Neural cell (in vitro differentiated cells): ENCODE measurements around the gene EXOC3L1. TPM values are rescaled to one million over a fixed set of nuclear protein-coding genes. Genes with fewer than 3 reads are reported as not detected.

ENCODE experiments used
- H2AFZ ChIP-seq: fragments of 200-600, 300-800 bp; sonication (generic), shearing (Covaris generic); 2 replicates; pipeline ENCODE4 v1.6.0; 2014; ENCODE audit warnings: low read depth, mild to moderate bottlenecking, antibody characterized with exemption, low read length, moderate library complexity
- H3F3A ChIP-seq: fragments of 200-600 bp; shearing (Covaris generic); 2 replicates; pipeline ENCODE4 v1.6.1; 2016; ENCODE audit warnings: mild to moderate bottlenecking, moderate library complexity, mixed read lengths, antibody characterized with exemption, low read length; ENCODE audit not compliant: insufficient read depth, poor library complexity, severe bottlenecking
- H3K27ac ChIP-seq: fragments of 200-600, 300-800 bp; sonication (generic), shearing (Covaris generic); 2 replicates; pipeline ENCODE4 v1.5.1; 2014; ENCODE audit warnings: mild to moderate bottlenecking, low read length, moderate library complexity
- H3K27me3 ChIP-seq: fragments of 300-800, 200-600 bp; sonication (generic), shearing (Covaris generic); 2 replicates; pipeline ENCODE4 v1.6.0; 2014; ENCODE audit warnings: mild to moderate bottlenecking, low read depth, low read length, moderate library complexity; ENCODE audit not compliant: insufficient read depth
- H3K36me3 ChIP-seq: fragments of 300-800, 200-600 bp; sonication (generic), shearing (Covaris generic); 2 replicates; pipeline ENCODE4 v1.5.1; 2014; ENCODE audit warnings: mild to moderate bottlenecking, antibody characterized with exemption, low read length, moderate library complexity; ENCODE audit not compliant: insufficient read depth
- H3K4me2 ChIP-seq: fragments of 300-800, 200-600 bp; sonication (generic), shearing (Covaris generic); 2 replicates; pipeline ENCODE4 v1.6.0; 2014; ENCODE audit warnings: mild to moderate bottlenecking, low read length
- H3K4me3 ChIP-seq: fragments of 300-800, 200-600 bp; sonication (generic), shearing (Covaris generic); 2 replicates; pipeline ENCODE4 v1.5.1; 2014; ENCODE audit warnings: mild to moderate bottlenecking, low read length, moderate library complexity
- H3K79me2 ChIP-seq: fragments of 200-600 bp; shearing (Covaris generic); replicated peaks from 2 replicates; pipeline ENCODE4 v1.6.0; 2014; ENCODE audit warnings: mild to moderate bottlenecking, low read length, moderate library complexity; ENCODE audit not compliant: insufficient read depth
- H3K9ac ChIP-seq: fragments of 300-800, 200-600 bp; sonication (generic), shearing (Covaris generic); 2 replicates; pipeline ENCODE4 v1.6.1; 2016; ENCODE audit warnings: mild to moderate bottlenecking, low read length, mixed read lengths
- H3K9me2 ChIP-seq: fragments of 200-600 bp; shearing (Covaris generic); 2 replicates; pipeline ENCODE4 v1.6.1; 2016; ENCODE audit warnings: mild to moderate bottlenecking, low read length, mixed read lengths; ENCODE audit not compliant: insufficient read depth
- H3K9me3 ChIP-seq: fragments of 200-600, 300-800 bp; sonication (generic), shearing (Covaris generic); 2 replicates; pipeline ENCODE4 v1.6.1; 2016; ENCODE audit warnings: mild to moderate bottlenecking, mixed run types, low read length, moderate library complexity, mixed read lengths
- H4K20me1 ChIP-seq: fragments of 200-600 bp; shearing (Covaris generic); 2 replicates; pipeline ENCODE4 v1.6.1; 2016; ENCODE audit warnings: mild to moderate bottlenecking, mixed run types; ENCODE audit not compliant: insufficient read depth
- CTCF ChIP-seq: fragments of 450-650 bp; IDR thresholded peaks from 2 replicates; pipeline ENCODE4 v1.5.1; 2014; ENCODE audit warnings: antibody characterized with exemption, mild to moderate bottlenecking, moderate library complexity; ENCODE audit not compliant: poor library complexity, severe bottlenecking
- EP300 ChIP-seq: fragments of 450-650 bp; conservative IDR thresholded peaks from 2 replicates; pipeline ENCODE4 v1.6.1; 2014; ENCODE audit warnings: antibody characterized with exemption, mild to moderate bottlenecking, moderate library complexity; ENCODE audit not compliant: poor library complexity, severe bottlenecking
- EZH2 ChIP-seq: fragments of 200-600, 300-800 bp; shearing (Covaris generic), sonication (generic); IDR thresholded peaks from 2 replicates; pipeline ENCODE4 v1.6.1; 2014; ENCODE audit warnings: antibody characterized with exemption, low read length, borderline replicate concordance, mild to moderate bottlenecking; ENCODE audit not compliant: insufficient read depth, poor library complexity, severe bottlenecking
- MXI1 ChIP-seq: fragments of 450-650 bp; conservative IDR thresholded peaks from 2 replicates; pipeline ENCODE4 v1.6.1; 2014; ENCODE audit warnings: antibody characterized with exemption, mild to moderate bottlenecking; ENCODE audit not compliant: poor library complexity, severe bottlenecking
- POLR2AphosphoS5 ChIP-seq: IDR thresholded peaks from 2 replicates; pipeline ENCODE4 v1.6.1; 2012
- RAD21 ChIP-seq: fragments of 450-650 bp; conservative IDR thresholded peaks from 2 replicates; pipeline ENCODE4 v1.6.1; 2014; ENCODE audit warnings: antibody characterized with exemption, mild to moderate bottlenecking, moderate library complexity
- REST ChIP-seq: IDR thresholded peaks from 2 replicates; pipeline ENCODE4 v1.6.1; 2012; ENCODE audit warnings: borderline replicate concordance
- SMC3 ChIP-seq: fragments of 450-650 bp; conservative IDR thresholded peaks from 2 replicates; pipeline ENCODE4 v1.6.1; 2014; ENCODE audit warnings: antibody characterized with exemption, mild to moderate bottlenecking, moderate library complexity; ENCODE audit not compliant: poor library complexity
- TAF1 ChIP-seq: IDR thresholded peaks from 2 replicates; pipeline ENCODE4 v1.6.1; 2012; ENCODE audit warnings: low read depth
- polyA plus RNA-seq: library from polyadenylated mRNA; depleted of rRNA; stranded (reverse); fragments of >200 nt; gene quantifications from 2 replicates; pipeline ENCODE4 v1.2.3, GENCODE V29; 2014

The EXOC3L1 gene
- polyA plus RNA-seq, 1 donor from 2014 or later, result 0.43 TPM

GRCh38 chr16:67226295-67226803 is 36.4 kb upstream of the EXOC3L1 start:
- H2AFZ ChIP-seq, result peak overlapping the region; percentile 58
- H3K27me3 ChIP-seq, result no peaks in the 10 kb centered on the region
- peak overlapping the region; percentile 56 for H3K27ac ChIP-seq

GRCh38 chr16:67223992-67224391 is 34.1 kb upstream of the EXOC3L1 start:
- Histone ChIP-seq H3K9me2 (no peaks in the 10 kb centered on the region), H3K79me2 (peaks cover 12% of the 10 kb centered on the region), H3K27ac (no peak overlapping the region), H3K9me3 (no peaks in the 10 kb centered on the region), H3F3A (no peaks in the 10 kb centered on the region), H3K36me3 (no peaks in the 10 kb centered on the region), H3K9ac (no peak overlapping the region), H3K27me3 (no peaks in the 10 kb centered on the region), H3K4me2 (no peak overlapping the region), H2AFZ (no peak overlapping the region), H3K4me3 (no peak overlapping the region), H4K20me1 (no peaks in the 10 kb centered on the region)
- TF ChIP-seq EP300 (no peak), EZH2 (no peak), REST (no peak), TAF1 (no peak), POLR2AphosphoS5 (no peak), CTCF (no peak)

More at GRCh38 chr16:67226295-67226803, 36.4 kb upstream of the EXOC3L1 start:
- no peaks in the 10 kb centered on the region for H4K20me1 ChIP-seq
- no peaks in the 10 kb centered on the region for H3K36me3 ChIP-seq
- H3K4me2 ChIP-seq, result peak overlapping the region; percentile 92
- H3F3A ChIP-seq, result no peaks in the 10 kb centered on the region
- TF ChIP-seq EP300 (no peak), MXI1 (no peak), SMC3 (no peak), TAF1 (no peak), RAD21 (no peak), POLR2AphosphoS5 (no peak), REST (no peak), CTCF (no peak), EZH2 (no peak)
- no peaks in the 10 kb centered on the region for H3K9me2 ChIP-seq
- peak overlapping the region; percentile 94 for H3K9ac ChIP-seq
- peak overlapping the region; percentile 72 for H3K4me3 ChIP-seq
- H3K79me2 ChIP-seq, result peaks cover 12% of the 10 kb centered on the region
- H3K9me3 ChIP-seq, result no peaks in the 10 kb centered on the region
